ENCODE measurements around the gene ANAPC16.
A peak's percentile ranks its signal among the peaks of the same experiment; 100 is the strongest.

GRCh38 chr10:72263613-72264241 lies 47.9 kb downstream of the ANAPC16 start:
- no peak for TF ChIP-seq POLR2A (IDR thresholded peaks at IDR 0.05)
- TF ChIP-seq CTCF (IDR thresholded peaks at IDR 0.05): no peak
- peak in 2 of 3 donors; percentile 66 to 69 for TF ChIP-seq POLR2AphosphoS5 (IDR thresholded peaks at IDR 0.05)
- no peak for TF ChIP-seq EP300 (IDR thresholded peaks at IDR 0.05)
